Right cardiac atrium (tissue), 5 donors: ENCODE data around the gene RRP8. TPM values are rescaled to one million over a fixed set of nuclear protein-coding genes. Genes with fewer than 3 reads are reported as not detected.

Source experiments
- ATAC-seq, 2 donors: fragments of 200-7000 bp; cut with Tn5 transposase; one replicate each; pipeline versions ENCODE4 v1.8.0 to v1.9.1; 2020; ENCODE audit warnings: moderate library complexity in 2 of 2, mild to moderate bottlenecking in 1 of 2
- DNase-seq, 3 donors: peaks; one replicate each; pipeline ENCODE4 v3.0.0-alpha.2; 2020
- H3K27ac ChIP-seq: one replicate; pipeline ENCODE4 v1.5.1; 2013; ENCODE audit warnings: mild to moderate bottlenecking, low read length, control low read depth, moderate library complexity
- H3K27me3 ChIP-seq: one replicate; pipeline ENCODE4 v1.6.1; 2013; ENCODE audit not compliant: control insufficient read depth, insufficient read depth
- H3K4me1 ChIP-seq: one replicate; pipeline ENCODE4 v1.6.1; 2013; ENCODE audit warnings: low read length; ENCODE audit not compliant: control insufficient read depth, insufficient read depth
- H3K4me3 ChIP-seq: one replicate; pipeline ENCODE4 v1.5.1; 2013; ENCODE audit warnings: low read length, control low read depth
- H3K9me3 ChIP-seq: one replicate; pipeline ENCODE4 v1.6.1; 2013; ENCODE audit warnings: low read length; ENCODE audit not compliant: control insufficient read depth
- WGBS: extraction: QIAGEN DNeasy Blood & Tissue Kit; methylation state at CpG from one replicate; pipeline ENCODE4 v1.1.7; 2013; 5-methylcytosine and 5-hydroxymethylcytosine counted together
- intact Hi-C, 4 donors: fragments of 100-400 bp; cut with DNase I; formaldehyde crosslinking; loops; one replicate each; pipeline versions ENCODE4 v1.11.0 to v1.14.0; 2022 to 2023
- polyA plus RNA-seq: library from polyadenylated mRNA; stranded (reverse); fragments of 200-250 nt; gene quantifications from one replicate; pipeline ENCODE4 v1.2.3, GENCODE V29; 2013
- total RNA-seq, 4 donors: library from RNA; stranded (reverse); fragmentation: NEBNext Ultra II Directional; extraction: Animal tissue kit (Norgen Biotek cat#: 25700); gene quantifications; one replicate each; pipeline ENCODE4 v1.2.1, GENCODE V29; 2021
- donor health status: healthy with polysubstance abuse.
- donor health status: DM: no; HTN: yes; CAD: no.
- donor health status: DM: no; HTN: no; CAD: no.
- donor health status: DM: no; HTN: yes; CAD: no; lungs with severe emphysema.
- donor health status: DM: yes; HTN: yes; CAD: no.

The RRP8 gene
- total and polyA plus RNA-seq, 5 donors: 15.8 to 21.7 (median 18.6) TPM

DNA sequence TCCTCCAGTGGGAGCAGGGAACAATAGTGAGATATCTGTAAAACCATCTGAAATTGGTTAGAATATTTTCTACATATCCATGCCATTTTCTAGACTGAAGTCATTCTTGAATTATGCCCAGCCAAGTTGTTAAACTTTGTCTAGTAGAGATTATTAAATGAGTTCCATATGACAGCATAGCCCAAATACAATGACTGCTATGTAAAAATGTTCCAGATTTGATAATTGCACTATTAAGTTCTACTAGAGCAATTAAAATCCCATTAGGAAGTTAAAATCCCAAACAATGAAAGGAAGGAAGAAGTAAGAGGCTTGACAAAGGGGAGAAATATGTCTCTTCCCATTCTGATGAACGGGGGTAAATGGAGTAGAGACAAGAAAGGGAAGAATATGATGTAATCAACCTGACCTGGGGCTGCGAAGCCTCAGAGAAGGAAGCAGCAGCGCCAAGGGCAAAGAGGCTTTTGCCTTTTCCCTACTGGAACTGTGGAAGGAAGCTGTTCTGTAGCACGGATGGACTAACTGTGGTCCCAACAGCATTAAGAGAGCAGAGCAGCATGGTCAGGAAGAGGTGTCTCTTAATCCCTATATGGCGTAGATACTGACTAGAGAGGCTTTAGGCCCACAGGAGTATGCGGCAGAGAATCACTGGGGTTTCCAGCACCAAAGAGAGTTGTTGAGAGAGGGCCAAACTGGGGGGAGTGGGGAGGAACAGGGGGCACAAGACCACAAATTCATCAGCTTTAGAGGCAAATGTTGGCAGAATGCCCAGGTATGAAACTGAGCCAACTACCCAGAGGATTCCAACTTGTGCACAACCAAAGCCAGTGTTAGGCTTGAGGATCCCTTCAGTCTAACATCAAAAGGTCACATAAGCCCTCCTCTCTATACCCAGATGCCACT, 26.7 kb downstream of the RRP8 start:
- H3K4me3 ChIP-seq: no peak overlapping the region
- WGBS: 15% methylated on average over 6 of the region's 6 CpGs
- no peaks in the 10 kb centered on the region for H3K9me3 ChIP-seq
- peak overlapping the region; percentile 60 for H3K27ac ChIP-seq
- peaks cover 5% of the 10 kb centered on the region for H3K4me1 ChIP-seq
- DNase-seq (peak; percentile 48 to 59 (median 55)), ATAC-seq (peak; percentile 75 to 80)
- H3K27me3 ChIP-seq: no peaks in the 10 kb centered on the region
- intact Hi-C loops: no loop called here

DNA sequence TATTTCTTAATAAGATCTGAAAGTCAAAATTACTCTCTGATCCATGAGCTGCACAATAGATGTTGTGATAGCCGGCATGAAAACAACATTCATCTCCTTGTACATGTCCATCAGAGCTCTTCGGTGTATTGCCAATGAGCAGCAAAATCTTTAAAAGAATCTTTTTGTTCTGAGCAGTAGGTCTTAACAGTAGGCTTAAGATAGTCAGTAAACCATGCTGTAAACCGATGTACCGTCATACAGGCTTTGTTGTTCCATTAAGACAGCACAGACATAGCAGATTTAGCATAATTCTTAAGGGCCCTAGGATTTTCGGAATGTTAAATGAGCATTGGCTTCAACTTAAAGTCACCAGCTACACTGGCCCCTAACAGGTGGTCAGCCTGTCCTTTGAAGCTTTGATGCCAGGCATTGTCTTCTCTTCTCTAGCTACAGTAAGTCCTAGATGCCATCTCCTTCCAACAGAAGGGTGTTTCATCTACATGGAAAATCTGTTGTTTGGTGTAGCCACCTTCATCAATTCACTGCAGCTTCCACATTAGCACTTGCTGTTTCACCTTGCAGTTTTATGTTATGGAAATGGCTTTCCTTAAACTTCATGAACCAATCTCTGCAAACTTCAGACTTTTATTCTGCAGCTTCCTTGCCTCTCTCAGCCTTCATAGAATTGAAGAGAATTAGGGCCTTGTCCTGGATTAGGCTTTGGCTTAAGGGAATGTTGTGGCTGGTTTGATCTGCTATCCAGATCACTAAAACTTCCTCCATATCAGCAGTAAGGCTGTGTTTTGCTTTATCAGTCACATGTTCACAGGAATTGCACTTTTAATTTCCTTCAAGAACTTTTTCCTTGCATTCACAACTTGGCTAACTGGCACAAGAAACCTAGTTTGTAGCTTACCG, 28.4 kb downstream of the RRP8 start:
- intact Hi-C loops: no loop called here
- H3K27ac ChIP-seq: no peak overlapping the region
- DNase-seq (no peak), ATAC-seq (no peak)
- no peaks in the 10 kb centered on the region for H3K9me3 ChIP-seq
- no peak overlapping the region for H3K4me3 ChIP-seq
- H3K4me1 ChIP-seq: peaks cover 5% of the 10 kb centered on the region
- no peaks in the 10 kb centered on the region for H3K27me3 ChIP-seq
- WGBS: 82% methylated on average over 6 of the region's 6 CpGs

DNA sequence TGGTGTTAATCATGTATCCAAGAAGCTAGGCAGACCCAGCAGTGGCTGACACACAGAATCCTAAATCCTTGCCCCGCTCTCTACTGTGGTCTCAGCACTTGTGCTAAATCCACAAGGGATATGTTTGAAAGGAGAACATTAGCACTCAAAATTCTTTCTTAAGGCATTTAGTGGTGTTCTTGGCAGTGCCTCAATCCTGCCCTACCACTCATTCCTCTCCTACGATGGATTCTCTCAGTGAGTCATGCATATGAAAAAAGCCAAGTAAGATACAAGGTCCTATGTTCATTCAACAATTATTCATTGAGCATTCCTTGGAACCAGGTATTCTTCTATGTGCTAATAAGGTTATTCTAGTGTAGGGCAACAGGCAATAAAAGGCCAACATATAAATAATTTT, 31.2 kb downstream of the RRP8 start:
- Histone ChIP-seq H3K9me3 (no peaks in the 10 kb centered on the region), H3K27me3 (no peaks in the 10 kb centered on the region), H3K4me1 (peaks cover 10% of the 10 kb centered on the region), H3K4me3 (no peak overlapping the region), H3K27ac (no peak overlapping the region)
- 68% methylated on average over 2 of the region's 2 CpGs for WGBS
- DNase-seq (no peak), ATAC-seq (no peak)
- intact Hi-C loops: no loop called here

DNA sequence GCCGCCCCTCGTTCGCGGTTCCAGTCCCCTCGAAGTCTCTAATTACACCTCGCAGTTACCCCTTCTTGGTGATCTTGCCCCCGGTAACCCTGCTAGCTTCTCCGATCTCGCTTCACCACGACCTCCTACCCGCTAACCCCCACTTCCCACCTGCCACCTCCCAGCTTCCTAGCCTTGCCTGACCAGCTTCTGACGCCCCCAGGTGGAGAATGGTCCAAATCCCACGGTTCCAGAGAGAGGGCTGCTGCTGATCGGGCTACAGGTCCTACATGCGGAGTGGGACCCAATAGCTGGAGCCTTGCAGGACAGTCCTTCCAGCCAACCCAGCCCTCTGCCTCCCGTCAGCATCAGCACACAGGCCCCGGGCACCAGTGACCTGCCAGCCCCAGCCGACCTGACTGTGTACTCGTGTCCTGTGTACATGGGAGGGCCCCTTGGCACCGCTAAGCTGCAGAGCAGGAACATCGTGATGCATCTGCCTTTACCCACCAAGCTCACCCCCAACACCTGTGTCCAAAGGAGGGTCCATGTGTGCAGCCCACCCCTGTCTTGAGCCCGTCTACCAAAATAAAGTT, 31.9 kb downstream of the RRP8 start:
- H3K4me1 ChIP-seq: peaks cover 5% of the 10 kb centered on the region
- no peak for DNase-seq
- H3K9me3 ChIP-seq: no peaks in the 10 kb centered on the region
- intact Hi-C loops: no loop called here
- H3K27me3 ChIP-seq: no peaks in the 10 kb centered on the region
- no peak for ATAC-seq
- no peak overlapping the region for H3K27ac ChIP-seq
- H3K4me3 ChIP-seq: no peak overlapping the region
- 78% methylated on average over 22 of the region's 22 CpGs for WGBS

DNA sequence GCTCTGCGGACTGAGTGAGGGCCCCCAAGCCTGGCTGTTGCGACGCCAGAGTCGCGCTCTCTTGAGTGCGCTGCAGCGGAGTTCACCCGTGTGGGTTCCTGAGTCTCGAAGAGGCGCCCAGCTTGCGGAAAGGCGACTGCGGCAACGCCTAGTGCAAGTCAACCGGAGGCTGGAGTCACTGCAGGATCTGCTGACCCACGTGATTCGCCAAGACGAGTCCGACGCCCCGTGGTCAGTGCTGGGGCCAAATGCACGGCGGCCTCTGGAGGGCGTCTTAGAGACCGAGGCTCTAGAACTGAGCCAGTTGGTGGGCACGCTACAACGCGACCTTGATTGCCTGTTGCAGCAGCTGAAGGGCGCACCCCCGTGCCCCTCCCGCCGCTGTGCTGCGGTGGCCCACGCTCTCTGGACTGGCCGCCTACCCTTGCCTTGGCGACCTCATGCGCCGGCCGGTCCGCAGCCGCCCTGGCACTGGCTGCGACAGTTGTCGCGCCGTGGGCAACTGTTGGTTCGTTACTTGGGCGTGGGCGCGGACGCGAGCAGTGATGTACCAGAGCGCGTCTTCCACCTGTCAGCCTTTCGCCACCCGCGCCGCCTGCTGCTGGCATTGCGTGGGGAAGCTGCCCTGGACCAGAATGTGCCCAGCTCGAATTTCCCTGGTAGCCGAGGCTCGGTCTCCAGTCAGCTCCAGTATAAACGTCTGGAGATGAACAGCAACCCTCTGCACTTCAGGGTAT, 32.6 kb downstream of the RRP8 start:
- peaks cover 5% of the 10 kb centered on the region for H3K4me1 ChIP-seq
- H3K27me3 ChIP-seq: no peaks in the 10 kb centered on the region
- ATAC-seq: peak; percentile 13 to 56
- 76% methylated on average over 62 of the region's 62 CpGs for WGBS
- peak in 2 of 3 donors; percentile 69 to 74 for DNase-seq
- no peak overlapping the region for H3K4me3 ChIP-seq
- intact Hi-C loops: no loop called here
- no peaks in the 10 kb centered on the region for H3K9me3 ChIP-seq
- H3K27ac ChIP-seq: no peak overlapping the region

DNA sequence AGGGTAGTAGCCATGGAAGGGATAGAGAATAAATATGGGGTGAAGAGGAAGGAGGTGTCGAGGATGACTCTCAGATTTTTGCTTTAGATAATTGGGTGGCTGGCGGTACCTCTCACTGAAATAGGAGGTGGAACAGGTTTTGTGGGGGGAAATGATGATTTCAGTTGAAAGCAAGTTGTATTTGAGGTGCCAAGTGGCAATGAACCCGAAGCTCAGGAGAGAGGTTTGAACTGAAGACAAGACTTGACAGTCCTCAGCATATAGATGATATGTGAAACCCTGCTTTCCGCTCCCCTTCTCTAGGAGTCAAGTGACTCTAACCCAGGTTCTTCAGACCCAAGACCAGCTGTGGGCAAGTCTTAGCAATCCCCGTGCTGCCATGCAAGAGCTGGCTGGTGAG, 33.7 kb downstream of the RRP8 start:
- no peak overlapping the region for H3K27ac ChIP-seq
- no peak for ATAC-seq
- 89% methylated on average over 5 of the region's 5 CpGs for WGBS

DNA sequence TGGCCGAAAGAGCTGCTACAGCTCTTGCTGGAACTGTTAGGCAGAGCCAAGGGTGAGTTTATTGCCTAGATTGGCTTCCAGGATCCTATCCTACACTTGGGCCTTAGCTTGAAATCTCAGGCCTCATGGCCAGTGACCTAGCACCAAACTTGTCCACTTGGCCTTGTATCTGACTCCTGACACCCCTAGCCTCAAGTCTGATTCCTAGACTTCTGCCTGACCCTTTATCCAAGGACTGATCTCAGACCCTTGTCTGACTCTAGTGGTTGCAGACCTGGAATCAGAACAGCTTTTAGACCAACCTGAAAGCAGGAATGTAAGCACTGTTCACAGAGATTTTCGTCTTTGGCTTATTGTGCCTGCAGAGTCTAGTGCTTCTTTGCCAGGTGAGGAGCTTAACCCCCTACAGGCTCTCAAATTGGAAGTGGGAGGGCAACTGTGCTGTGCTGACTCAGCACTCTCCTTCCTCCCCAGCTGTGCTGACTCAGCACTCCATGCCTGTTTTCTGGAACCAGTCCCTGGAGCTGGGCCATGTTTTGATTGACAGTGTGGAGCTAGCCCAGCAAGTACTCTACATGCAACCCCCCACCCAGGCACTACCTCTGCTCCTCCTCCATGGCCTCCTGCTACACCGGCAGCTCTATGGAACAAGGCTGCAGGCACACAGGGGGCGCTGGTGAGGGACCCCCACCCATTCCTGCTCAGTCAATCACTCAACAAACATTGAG, 35.1 kb downstream of the RRP8 start:
- peak; percentile 42 to 77 (median 76) for DNase-seq

More for the DNA sequence above, 33.7 kb downstream of the RRP8 start:
- DNase-seq: no peak
- Histone ChIP-seq H3K4me1 (peaks cover 5% of the 10 kb centered on the region), H3K4me3 (no peak overlapping the region), H3K9me3 (no peaks in the 10 kb centered on the region), H3K27me3 (no peaks in the 10 kb centered on the region)
- intact Hi-C loops: no loop called here

DNA sequence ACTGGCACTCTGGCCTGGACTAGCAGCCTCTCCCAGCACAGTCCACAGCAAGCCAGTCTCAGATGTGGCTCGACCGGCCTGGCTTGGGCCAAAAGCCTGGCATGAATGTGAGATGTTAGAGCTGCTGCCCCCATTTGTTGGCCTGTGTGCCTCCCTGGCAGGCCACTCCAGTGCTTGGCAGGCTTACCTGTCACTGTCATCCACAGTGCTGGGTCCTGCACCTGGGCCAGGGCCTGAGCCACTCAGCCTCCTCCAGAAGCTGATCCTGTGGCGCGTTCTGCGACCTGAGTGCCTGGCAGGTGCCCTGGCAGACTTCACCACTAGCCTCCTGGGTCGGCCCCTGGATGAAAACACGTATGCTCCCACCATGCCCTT, 36.1 kb downstream of the RRP8 start:
- no peak for DNase-seq
- Histone ChIP-seq H3K27ac (no peak overlapping the region), H3K27me3 (no peaks in the 10 kb centered on the region), H3K4me1 (peaks cover 5% of the 10 kb centered on the region), H3K4me3 (no peak overlapping the region), H3K9me3 (no peaks in the 10 kb centered on the region)
- ATAC-seq: no peak
- WGBS: 90% methylated on average over 7 of the region's 7 CpGs
- intact Hi-C loops: no loop called here

More for the DNA sequence above, 35.1 kb downstream of the RRP8 start:
- Histone ChIP-seq H3K4me3 (no peak overlapping the region), H3K4me1 (peaks cover 5% of the 10 kb centered on the region), H3K9me3 (no peaks in the 10 kb centered on the region), H3K27ac (no peak overlapping the region), H3K27me3 (no peaks in the 10 kb centered on the region)
- intact Hi-C loops: no loop called here
- peak; percentile 25 to 40 for ATAC-seq
- 68% methylated on average over 4 of the region's 4 CpGs for WGBS

DNA sequence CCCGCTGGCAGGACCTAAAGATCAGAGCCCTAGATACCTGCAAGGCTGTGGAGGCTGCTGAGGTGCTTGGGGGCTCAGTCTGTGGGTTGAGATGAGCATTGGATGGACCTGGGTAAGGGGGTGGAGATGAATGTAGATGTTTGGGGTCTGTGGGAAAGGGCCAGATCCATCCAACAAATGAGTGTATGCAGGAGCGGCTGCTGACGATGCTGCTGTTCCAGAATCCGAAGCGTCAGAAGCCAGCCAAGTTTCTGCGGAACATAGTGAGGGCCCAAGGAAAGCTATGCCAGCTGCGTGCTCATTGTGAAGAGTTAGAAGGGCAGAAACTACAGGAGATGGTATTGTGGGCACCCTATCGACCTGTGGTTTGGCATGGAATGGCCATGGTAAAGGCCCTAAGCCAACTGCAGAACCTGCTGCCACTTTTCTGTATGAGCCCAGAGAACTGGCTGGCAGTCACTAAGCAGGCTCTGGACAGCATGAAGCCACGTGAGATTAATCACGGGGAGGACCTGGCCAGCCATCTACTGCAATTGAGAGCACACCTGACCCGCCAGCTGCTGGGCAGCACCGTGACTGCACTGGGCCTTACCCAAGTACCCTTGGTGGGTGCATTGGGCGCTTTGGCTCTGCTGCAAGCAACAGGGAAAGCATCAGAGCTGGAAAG, 36.6 kb downstream of the RRP8 start:
- no peak overlapping the region for H3K27ac ChIP-seq

More for the DNA sequence above, 36.6 kb downstream of the RRP8 start:
- no peaks in the 10 kb centered on the region for H3K27me3 ChIP-seq
- H3K9me3 ChIP-seq: no peaks in the 10 kb centered on the region
- H3K4me1 ChIP-seq: peaks cover 5% of the 10 kb centered on the region
- no peak for DNase-seq
- WGBS: 86% methylated on average over 13 of the region's 13 CpGs
- H3K4me3 ChIP-seq: no peak overlapping the region
- no peak for ATAC-seq
- intact Hi-C loops: no loop called here
